Activated CD4-positive, alpha-beta T cell treated with anti-CD3 and anti-CD28 coated beads, Interleukin-2, Interleukin-6, amounts not matched to agents 100 ng/mL and 50 ng/mL, durations not matched to agents 16 hours and 8 hours (primary cell): ENCODE results near the gene GSTM3.
A peak's percentile ranks its signal among the peaks of the same experiment; 100 is the strongest.
"Not testable (repeated sequence)": the region's sequence is repeated elsewhere in the genome, so short reads cannot be mapped to it uniquely, and the experiment has no call there.

Experiments
- DNase-seq: peaks from one replicate; pipeline ENCODE4 v3.0.0-alpha.2; 2020

GSTM3 gene

GRCh38 chr1:109726007-109726406, 14.8 kb downstream of the GSTM3 start:
- DNase-seq, result no peak

- no peak for DNase-seq
These were observed 15.3 kb downstream of the GSTM3 start for GRCh38 chr1:109725510-109725909.

DNA sequence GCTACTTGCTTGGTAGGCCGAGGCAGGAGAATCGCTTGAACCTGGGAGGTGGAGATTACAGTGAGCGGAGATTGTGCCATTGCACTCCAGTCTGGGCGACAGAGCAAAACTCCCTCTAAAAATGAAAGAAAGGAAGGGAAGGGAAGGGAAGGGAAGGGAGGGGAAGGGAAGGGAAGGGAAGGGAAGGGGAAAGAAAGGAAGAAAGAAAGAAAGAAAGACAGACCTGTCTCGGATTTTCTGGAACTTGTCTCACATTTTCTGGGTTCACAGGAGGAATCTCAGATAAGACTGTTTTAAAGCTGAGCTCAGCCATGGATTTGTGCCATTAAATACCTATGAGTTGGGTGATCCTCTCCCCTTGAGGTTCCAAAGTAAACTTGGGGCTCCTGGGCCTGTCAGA, 15.9 kb downstream of the GSTM3 start:
- DNase-seq, result no peak

DNA sequence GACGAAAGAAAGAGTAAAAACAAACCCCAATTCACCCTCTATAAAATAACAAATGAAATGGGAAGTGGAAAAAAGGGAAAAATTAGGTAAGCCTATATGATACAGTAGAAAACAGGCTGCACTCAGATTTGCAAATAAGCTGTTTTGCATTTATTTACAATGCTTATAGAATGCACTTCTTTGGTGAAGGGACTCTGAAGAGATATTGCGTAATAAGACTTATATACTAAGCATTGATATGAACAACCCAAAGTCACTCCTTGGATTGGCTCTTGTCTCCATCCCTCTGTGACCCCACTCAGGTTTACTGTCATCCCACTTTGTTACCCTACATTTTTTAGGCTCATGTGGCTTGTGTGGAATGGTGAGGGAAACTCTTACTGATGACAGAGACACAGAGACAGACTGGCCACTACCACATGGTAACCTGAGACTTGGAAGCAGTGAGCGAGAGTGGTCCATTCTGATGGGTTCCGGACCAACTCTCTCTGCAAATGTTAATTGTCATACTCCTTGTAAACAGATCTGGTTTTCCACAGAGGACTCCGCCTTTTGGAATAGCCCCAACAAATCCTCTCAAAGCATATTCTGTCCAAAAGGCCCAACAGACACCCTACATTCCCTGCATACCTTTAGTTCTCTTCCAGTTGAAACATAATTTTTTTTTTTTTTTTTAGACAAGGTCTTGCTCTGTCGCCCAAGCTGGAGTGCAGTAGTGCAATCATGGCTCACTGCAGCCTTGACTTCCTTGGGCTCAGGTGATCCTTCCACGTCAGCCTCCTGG, 17.7 kb downstream of the GSTM3 start:
- no peak for DNase-seq

GRCh38 chr1:109721971-109722370, 18.9 kb downstream of the GSTM3 start:
- DNase-seq, result no peak

GRCh38 chr1:109721042-109721441, 19.8 kb downstream of the GSTM3 start:
- no peak for DNase-seq

GRCh38 chr1:109719337-109719837, 21.5 kb downstream of the GSTM3 start:
- DNase-seq, result peak; percentile 27

DNA sequence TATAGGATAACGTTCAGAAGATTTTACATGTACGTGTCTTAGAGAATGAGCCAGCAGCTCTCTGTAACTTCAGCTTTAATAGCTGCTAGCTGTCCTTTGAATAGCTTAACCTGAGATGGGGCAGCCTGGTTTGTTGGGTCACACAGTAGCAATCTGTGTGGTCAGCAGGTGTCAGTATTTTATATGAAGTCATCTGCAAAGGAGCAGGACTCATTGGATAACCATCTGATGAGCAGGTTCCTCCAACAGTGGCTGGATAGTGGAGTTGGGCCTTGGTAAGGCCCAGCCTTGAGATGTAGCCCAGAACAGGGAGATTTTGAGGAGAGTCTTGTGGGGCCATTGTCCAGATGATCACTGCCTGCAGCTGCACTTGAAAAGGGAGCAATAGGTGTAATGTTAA, 22.3 kb downstream of the GSTM3 start:
- no peak for DNase-seq

DNA sequence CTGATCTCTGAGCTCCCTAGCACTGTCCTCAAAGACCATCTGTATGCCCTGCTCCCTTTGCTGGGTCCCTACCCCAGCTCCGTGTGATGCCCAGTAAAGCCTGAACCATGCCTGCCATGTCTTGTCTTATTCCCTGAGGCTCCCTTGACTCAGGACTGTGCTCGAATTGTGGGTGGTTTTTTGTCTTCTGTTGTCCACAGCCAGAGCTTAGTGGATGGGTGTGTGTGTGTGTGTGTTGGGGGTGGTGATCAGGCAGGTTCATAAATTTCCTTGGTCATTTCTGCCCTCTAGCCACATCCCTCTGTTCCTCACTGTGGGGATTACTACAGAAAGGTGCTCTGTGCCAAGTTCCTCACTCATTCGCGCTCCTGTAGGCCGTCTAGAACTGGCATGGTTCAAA, 23.1 kb downstream of the GSTM3 start:
- no peak for DNase-seq

DNA sequence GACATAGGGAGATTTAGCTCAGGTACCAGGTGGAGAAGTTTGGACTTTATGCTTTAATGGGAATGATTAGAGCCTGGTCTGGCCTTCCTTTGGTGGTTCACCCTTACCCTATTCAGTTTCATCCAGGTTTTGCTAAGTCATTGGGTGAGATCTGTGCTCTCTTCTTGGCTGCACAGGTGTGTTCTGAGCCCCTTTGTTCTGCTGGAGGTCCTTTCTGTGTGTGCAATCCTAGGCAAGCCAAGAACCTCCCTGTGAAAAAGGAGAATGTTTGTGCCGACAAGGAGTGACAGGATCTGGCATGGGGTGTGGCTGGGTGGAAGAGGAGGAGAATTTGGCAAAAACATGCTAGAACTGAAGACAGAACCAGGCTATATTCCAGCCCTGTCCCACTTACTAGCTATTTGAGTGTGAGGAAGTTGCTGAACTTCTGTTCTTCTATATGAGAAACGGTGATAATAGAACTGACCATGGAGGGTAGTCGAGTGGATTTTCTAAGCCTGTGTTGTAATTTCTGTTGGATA, 24.2 kb downstream of the GSTM3 start:
- no peak for DNase-seq

DNA sequence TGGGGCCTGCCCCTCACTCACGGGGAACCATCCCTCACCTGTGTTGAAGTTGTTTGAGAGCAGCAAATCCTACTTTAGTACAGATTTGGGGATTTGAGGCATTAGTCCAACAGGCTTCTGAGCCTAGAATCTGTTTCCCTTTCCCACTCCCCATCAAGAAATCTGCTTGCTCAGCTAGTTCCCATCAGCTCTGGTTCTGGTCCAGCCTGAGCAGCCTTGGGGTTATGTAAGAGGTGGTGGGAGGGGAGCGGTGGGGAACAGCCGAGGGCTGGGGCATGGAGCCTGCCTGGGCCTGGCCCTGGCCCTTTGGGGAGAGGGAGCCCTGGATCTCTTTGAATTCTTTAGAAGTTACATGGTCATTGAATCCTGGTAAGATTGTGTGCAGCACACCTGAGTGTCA, 24.7 kb downstream of the GSTM3 start:
- no peak for DNase-seq

DNA sequence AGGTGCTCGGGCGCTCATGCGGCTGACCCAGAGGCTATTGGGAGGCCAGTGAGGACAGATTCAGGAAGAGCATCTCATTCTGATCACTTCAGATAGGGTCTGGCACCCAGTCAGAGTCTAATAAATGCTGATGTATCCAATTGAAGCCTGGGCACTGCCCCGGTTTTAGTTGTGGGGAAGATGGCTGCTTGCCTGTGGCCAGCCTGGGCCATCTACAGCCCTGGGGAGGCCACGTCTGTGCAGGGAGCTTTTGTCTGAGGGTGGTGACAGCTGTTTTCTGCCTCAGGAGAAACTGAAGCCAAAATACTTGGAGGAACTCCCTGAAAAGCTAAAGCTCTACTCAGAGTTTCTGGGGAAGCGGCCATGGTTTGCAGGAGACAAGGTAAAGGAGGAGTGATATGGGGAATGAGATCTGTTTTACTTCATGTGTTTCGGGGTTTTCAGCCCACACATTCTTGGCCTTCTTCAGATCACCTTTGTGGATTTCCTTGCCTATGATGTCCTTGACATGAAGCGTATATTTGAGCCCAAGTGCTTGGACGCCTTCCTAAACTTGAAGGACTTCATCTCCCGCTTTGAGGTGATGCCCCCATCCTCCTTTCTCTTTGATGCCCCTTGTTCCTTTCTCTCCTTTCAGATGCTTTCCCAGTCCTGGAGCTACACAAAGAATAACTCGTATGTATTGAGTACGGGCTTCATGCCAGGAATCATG, 26.0 kb downstream of the GSTM3 start:
- DNase-seq, result no peak

DNA sequence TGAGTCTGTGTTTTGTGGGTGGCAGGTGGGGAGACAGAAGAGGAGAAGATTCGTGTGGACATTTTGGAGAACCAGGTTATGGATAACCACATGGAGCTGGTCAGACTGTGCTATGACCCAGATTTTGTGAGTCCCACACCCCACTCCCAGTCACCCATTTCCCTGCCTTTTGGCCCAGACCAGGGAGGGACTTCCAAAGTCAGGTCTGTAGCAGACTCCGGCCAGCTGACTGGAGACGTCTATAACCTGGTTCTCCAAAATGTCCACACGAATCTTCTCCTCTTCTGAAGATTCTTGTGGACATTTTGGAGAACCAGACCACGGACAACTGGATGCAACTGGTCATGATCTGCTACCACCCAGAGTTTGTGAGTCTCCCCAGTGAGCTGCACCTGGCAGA, 27.2 kb downstream of the GSTM3 start:
- no peak for DNase-seq

DNA sequence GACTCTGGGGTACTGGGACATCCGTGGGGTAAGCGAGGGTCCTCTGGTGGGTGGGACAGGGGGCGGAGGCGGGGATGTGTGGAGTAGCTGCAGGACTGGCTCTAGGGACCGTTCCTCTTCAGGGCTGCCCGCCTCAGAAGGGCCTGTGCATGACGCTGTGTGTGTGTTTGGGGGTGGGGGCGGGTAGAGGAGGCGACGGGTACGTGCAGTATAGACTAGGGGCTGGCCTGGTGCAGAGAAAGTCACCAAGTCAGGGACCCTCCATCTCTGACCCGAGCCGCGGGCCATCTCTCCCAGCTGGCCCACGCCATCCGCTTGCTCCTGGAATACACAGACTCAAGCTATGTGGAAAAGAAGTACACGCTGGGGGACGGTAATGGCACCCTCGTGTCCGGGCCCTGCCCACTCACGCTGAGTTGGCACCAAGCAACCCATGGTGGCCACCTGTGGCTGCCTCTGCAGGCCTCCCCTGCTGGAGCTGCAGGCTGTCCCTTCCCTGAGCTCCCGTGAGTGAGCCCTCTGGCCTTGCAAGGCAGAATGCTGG, 28.4 kb downstream of the GSTM3 start:
- no peak for DNase-seq

GRCh38 chr1:109711593-109712320, 29.1 kb downstream of the GSTM3 start, which contains the start of gene GSTM5:
Gene GSTM5 (plus strand): TSS chr1:109712251. CDS start chr1:109712313, 62 bp downstream.
- not testable (repeated sequence) for DNase-seq

DNA sequence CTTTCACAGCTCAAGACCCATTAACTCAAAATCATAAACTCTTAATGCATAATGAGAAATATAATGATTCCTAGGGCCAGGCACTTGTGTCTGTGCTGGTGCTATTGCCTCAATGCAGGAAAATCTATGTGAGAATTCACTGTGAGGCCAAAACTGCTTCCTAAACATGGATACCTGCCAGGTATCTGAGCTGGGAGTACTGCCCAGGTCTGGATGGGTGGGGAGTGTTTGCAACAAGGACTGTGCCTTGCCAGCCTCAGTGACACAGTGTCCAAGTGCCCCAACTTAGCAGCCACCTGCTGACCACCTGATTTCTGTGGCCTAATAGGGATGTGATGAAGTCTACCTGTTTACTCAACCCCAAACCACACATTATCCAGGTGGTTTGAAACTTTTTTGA, 31.0 kb downstream of the GSTM3 start:
- not testable (repeated sequence) for DNase-seq

DNA sequence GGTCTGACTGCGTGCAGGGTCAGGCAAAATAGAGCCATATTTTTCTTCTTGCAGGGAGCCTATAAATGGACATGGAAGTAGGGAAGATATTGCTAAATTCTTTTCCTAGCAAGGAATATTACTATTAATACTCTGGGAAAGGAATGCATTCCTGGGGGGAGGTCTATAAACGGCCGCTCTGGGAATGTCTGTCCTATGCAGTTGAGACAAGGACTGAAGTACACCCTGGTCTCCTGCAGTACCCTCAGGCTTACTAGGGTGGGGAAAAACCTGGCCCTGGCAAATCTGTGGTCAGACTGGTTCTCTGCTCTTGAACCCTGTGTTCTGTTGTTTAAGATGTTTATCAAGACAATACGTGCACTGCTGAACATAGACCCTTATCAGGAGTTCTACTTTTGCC, 31.9 kb downstream of the GSTM3 start:
- DNase-seq, result not testable (repeated sequence)

DNA sequence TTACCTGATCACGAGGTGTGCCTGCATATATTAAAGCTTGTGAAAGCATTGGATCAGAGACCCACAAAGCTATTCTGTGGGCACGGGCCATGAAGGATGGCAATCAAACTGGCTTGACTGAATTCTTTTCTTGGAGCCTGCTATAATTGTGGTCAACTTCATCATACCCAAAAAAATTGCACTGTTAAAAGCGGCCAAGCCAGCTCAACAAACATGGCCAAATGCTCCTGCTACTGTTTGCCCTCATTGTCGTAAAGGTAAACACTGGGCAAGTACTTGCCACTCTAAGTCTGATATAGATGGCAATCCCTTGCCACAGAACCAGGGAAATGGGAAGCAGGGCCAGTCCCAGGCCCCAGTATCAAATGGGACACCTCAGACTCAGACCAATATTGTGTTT, 35.4 kb downstream of the GSTM3 start:
- no peak for DNase-seq

DNA sequence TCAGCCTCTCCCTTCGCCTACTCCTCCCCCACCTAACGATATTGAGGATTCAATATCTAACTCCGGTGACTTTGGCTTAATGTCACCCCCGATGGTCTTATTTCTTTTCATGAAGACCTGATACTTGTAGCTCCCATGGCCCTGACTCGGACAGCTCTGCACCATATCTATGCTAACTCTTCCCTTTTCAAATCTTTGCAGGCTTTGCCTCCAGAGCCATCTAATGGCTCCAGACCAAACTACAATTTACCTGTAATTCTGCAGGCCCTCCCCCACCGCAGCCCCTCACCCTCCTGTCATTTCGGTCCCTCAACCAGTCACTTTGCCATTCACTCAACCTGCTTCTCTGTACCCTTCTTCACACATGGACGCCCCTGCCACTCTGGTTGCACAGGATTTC, 36.7 kb downstream of the GSTM3 start:
- no peak for DNase-seq

DNA sequence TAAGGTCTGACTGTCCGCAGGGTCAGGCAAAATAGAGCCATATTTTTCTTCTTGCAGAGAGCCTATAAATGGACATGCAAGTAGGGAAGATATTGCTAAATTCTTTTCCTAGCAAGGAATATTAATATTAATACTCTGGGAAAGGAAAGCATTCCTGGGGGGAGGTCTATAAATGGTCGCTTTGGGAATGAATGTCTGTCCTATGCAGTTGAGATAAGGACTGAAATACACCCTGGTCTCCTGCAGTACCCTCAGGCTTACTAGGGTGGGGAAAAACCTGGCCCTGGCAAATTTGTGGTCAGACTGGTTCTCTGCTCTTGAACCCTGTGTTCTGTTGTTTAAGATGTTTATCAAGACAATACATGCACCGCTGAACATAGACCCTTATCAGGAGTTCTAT, 37.9 kb downstream of the GSTM3 start:
- DNase-seq, result not testable (repeated sequence)

DNA sequence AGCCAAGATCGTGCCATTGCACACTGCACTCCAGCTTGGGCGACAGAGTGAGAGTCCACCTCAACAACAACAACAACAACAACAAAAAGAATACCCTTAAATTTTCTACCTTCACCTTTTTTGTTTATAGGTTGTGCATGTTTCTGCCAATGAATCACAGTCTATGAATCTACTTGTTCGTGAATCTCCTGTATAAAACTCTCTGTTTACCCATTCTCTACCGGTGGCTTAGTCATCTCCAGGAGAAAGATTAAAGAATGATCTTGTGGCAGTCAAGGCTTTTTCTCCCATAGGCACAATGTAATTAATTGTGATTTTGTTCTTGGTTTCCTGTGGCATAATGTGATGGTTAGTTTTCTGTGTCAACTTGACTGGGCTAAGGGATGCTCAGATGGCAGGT, 43.0 kb downstream of the GSTM3 start:
- DNase-seq, result not testable (repeated sequence)

DNA sequence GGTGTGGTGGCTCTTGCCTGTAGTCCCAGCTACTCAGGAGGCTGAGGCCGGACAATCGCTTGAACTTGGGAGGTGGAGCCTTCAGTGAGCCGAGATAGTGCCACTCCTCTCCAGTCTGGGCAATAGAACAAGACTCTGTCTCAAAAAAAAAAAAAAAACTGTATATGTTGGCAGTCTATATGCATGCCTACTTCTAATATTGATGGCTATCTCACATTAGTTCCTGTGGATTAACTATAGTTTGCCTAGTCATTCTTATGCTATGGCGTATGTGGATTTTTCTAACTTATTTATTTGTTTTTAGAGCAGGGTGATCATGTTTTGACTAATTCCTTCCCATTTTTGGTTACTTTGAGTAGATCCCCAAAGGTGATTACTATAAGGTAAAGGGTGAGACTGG, 43.8 kb downstream of the GSTM3 start:
- DNase-seq, result no peak

GRCh38 chr1:109695138-109695537, 45.7 kb downstream of the GSTM3 start:
- DNase-seq, result not testable (repeated sequence)
